Measurements from ENCODE around the gene RNF125. TPM values are rescaled to one million over a fixed set of nuclear protein-coding genes. Genes with fewer than 3 reads are reported as not detected.

The RNF125 gene
- total and polyA plus RNA-seq, 2 donors (not counting 1 experiment from before 2014, with no cell fraction given), result 5.6 to 7.7 TPM

- ATAC-seq (ENCODE audit: low read depth), result no peak
- POLR2A ChIA-PET, result no interaction called here
- H3K27ac ChIP-seq (ENCODE audit: low read length in 2 of 2), result no peak overlapping the region
- peaks cover 96% of the 10 kb centered on the region for H3K79me2 ChIP-seq (ENCODE audit: control insufficient read depth, insufficient read depth, low read length)
- no peaks in the 10 kb centered on the region for H3K27me3 ChIP-seq (replicated peaks in 1 of 4; ENCODE audit: control extremely low read depth in 1 of 4, control insufficient read depth in 3 of 4, insufficient read depth in 4 of 4, low read length in 3 of 4)
- peaks cover 0 to under 1% (median 0%) of the 10 kb centered on the region in 3 donors for H3K9me3 ChIP-seq (ENCODE audit: control extremely low read depth in 1 of 3, control insufficient read depth in 2 of 3, insufficient read depth in 1 of 3, low read length in 2 of 3)
- no peak overlapping the region for H3K4me2 ChIP-seq (replicated peaks; ENCODE audit: low read depth, low read length, poor library complexity, severe bottlenecking)
- no peak overlapping the region for H2AFZ ChIP-seq (ENCODE audit: insufficient read depth, low read depth, low read length, poor library complexity, severe bottlenecking)
- H3K4me1 Mint-ChIP-seq, result peaks cover 23% of the 10 kb centered on the region
- no peak overlapping the region for H3K9ac ChIP-seq (ENCODE audit: low read length)
- no peaks in the 10 kb centered on the region for H3K9me3 Mint-ChIP-seq (ENCODE audit: insufficient read depth)
- no peaks in the 10 kb centered on the region for H3K4me1 ChIP-seq (ENCODE audit: control insufficient read depth in 2 of 2, insufficient read depth in 2 of 2, low read length in 2 of 2)
- TF ChIP-seq CTCF (IDR thresholded peaks at IDR 0.05), result no peak
- TF ChIP-seq EZH2 (IDR thresholded peaks at IDR 0.05; ENCODE audit: borderline replicate concordance, insufficient read depth, low read depth, low read length, poor library complexity, severe bottlenecking), result no peak
- H3K27ac Mint-ChIP-seq, result no peak overlapping the region
- H3K27me3 Mint-ChIP-seq, result no peaks in the 10 kb centered on the region
- intact Hi-C loops (cut with micrococcal nuclease), result no loop called here
- CTCF ChIA-PET, result no interaction called here
- WGBS (ENCODE audit: insufficient coverage), result 100% methylated on average over 2 of the region's 4 CpGs
- no peak overlapping the region for H3K4me3 ChIP-seq (ENCODE audit: control extremely low read depth in 1 of 5, extremely low read depth in 1 of 5, insufficient read depth in 1 of 5, low read depth in 2 of 5, low read length in 4 of 5)
- no peak for DNase-seq
- H4K20me1 ChIP-seq (ENCODE audit: control insufficient read depth, insufficient read depth, low read length, poor library complexity, severe bottlenecking), result peaks cover 74% of the 10 kb centered on the region
- H3K4me3 Mint-ChIP-seq, result no peak overlapping the region
- peaks cover 10 to 51% of the 10 kb centered on the region in 2 experiments for H3K36me3 ChIP-seq (replicated peaks in 1 of 2; ENCODE audit: control extremely low read depth in 1 of 2, control insufficient read depth in 1 of 2, extremely low read depth in 1 of 2, insufficient read depth in 2 of 2, low read length in 1 of 2)
Observed at GRCh38 chr18:32112826-32113225, 94.2 kb downstream of the RNF125 start.

- no CpG with 5 or more reads among the region's 4 CpGs for WGBS (ENCODE audit: insufficient coverage)
- Histone ChIP-seq H4K20me1 (ENCODE audit: control insufficient read depth, insufficient read depth, low read length, poor library complexity, severe bottlenecking) (peaks cover 58% of the 10 kb centered on the region), H3K27ac (ENCODE audit: low read length in 2 of 2) (no peak overlapping the region), H2AFZ (ENCODE audit: insufficient read depth, low read depth, low read length, poor library complexity, severe bottlenecking) (no peak overlapping the region), H3K79me2 (ENCODE audit: control insufficient read depth, insufficient read depth, low read length) (peaks cover 89% of the 10 kb centered on the region), H3K27me3 (replicated peaks in 1 of 4; ENCODE audit: control extremely low read depth in 1 of 4, control insufficient read depth in 3 of 4, insufficient read depth in 4 of 4, low read length in 3 of 4) (no peaks in the 10 kb centered on the region), H3K36me3 (replicated peaks in 1 of 2; ENCODE audit: control extremely low read depth in 1 of 2, control insufficient read depth in 1 of 2, extremely low read depth in 1 of 2, insufficient read depth in 2 of 2, low read length in 1 of 2) (peaks cover 10 to 51% of the 10 kb centered on the region in 2 experiments), H3K9me3 (ENCODE audit: control extremely low read depth in 1 of 3, control insufficient read depth in 2 of 3, insufficient read depth in 1 of 3, low read length in 2 of 3) (no peaks in the 10 kb centered on the region), H3K4me1 (ENCODE audit: control insufficient read depth in 2 of 2, insufficient read depth in 2 of 2, low read length in 2 of 2) (no peaks in the 10 kb centered on the region), H3K9ac (ENCODE audit: low read length) (no peak overlapping the region), H3K4me2 (replicated peaks; ENCODE audit: low read depth, low read length, poor library complexity, severe bottlenecking) (no peak overlapping the region), H3K4me3 (ENCODE audit: control extremely low read depth in 1 of 5, extremely low read depth in 1 of 5, insufficient read depth in 1 of 5, low read depth in 2 of 5, low read length in 4 of 5) (no peak overlapping the region)
- Mint-ChIP-seq H3K4me3 (no peak overlapping the region), H3K4me1 (peaks cover 19% of the 10 kb centered on the region), H3K27ac (no peak overlapping the region), H3K9me3 (ENCODE audit: insufficient read depth) (no peaks in the 10 kb centered on the region), H3K27me3 (no peaks in the 10 kb centered on the region)
- DNase-seq, result no peak
- CTCF ChIA-PET, result no interaction called here
- intact Hi-C loops (cut with micrococcal nuclease), result no loop called here
- POLR2A ChIA-PET, result no interaction called here
- ATAC-seq (ENCODE audit: low read depth), result no peak
- TF ChIP-seq EZH2 (IDR thresholded peaks at IDR 0.05; ENCODE audit: borderline replicate concordance, insufficient read depth, low read depth, low read length, poor library complexity, severe bottlenecking) (no peak), CTCF (IDR thresholded peaks at IDR 0.05) (no peak)
Observed at GRCh38 chr18:32114293-32114942, 95.8 kb downstream of the RNF125 start.

All from B cell (primary cell).